Trophoblast cell (in vitro differentiated cells and primary cell): ENCODE data around the gene MSH2.
"Not testable (repeated sequence)": the region's sequence is repeated elsewhere in the genome, so short reads cannot be mapped to it uniquely, and the experiment has no call there.

Experiments used
- DNase-seq, 2 donors: peaks; one replicate each; pipeline ENCODE4 v3.0.0-alpha.2; 2016
- H2AFZ ChIP-seq: 2 replicates; pipeline ENCODE4 v1.6.1; 2013; ENCODE audit warnings: low read length, moderate library complexity, mild to moderate bottlenecking; ENCODE audit not compliant: insufficient read depth, poor library complexity
- H2AK5ac ChIP-seq: 2 replicates; pipeline ENCODE4 v1.6.1; 2013; ENCODE audit warnings: mild to moderate bottlenecking, low read length
- H2BK120ac ChIP-seq: 2 replicates; pipeline ENCODE4 v1.6.1; 2013; ENCODE audit warnings: low read length, mild to moderate bottlenecking, moderate library complexity; ENCODE audit not compliant: insufficient read depth, poor library complexity
- H2BK12ac ChIP-seq: 2 replicates; pipeline ENCODE4 v1.6.1; 2013; ENCODE audit warnings: mild to moderate bottlenecking, low read length, moderate library complexity
- H2BK5ac ChIP-seq: 2 replicates; pipeline ENCODE4 v1.6.1; 2013; ENCODE audit warnings: low read length, low read depth, moderate library complexity, mild to moderate bottlenecking; ENCODE audit not compliant: poor library complexity
- H3K14ac ChIP-seq: 2 replicates; pipeline ENCODE4 v1.6.1; 2013; ENCODE audit warnings: mild to moderate bottlenecking, low read length
- H3K18ac ChIP-seq: 2 replicates; pipeline ENCODE4 v1.6.1; 2013; ENCODE audit warnings: mild to moderate bottlenecking, low read length
- H3K23ac ChIP-seq: 2 replicates; pipeline ENCODE4 v1.6.1; 2013; ENCODE audit warnings: low read length
- H3K27ac ChIP-seq: 2 replicates; pipeline ENCODE4 v1.5.1; 2013; ENCODE audit warnings: low read depth, mild to moderate bottlenecking, inconsistent platforms, low read length, moderate library complexity
- H3K27me3 ChIP-seq: 2 replicates; pipeline ENCODE4 v1.6.1; 2013; ENCODE audit warnings: inconsistent platforms, mild to moderate bottlenecking, low read length, moderate library complexity; ENCODE audit not compliant: insufficient read depth
- H3K36me3 ChIP-seq, 2 experiments: 1 replicate in 1 of 2; 2 replicates in 1 of 2; pipeline ENCODE4 v1.6.1; 2013; ENCODE audit warnings: low read length in 2 of 2, mild to moderate bottlenecking in 2 of 2, moderate library complexity in 1 of 2; ENCODE audit not compliant: insufficient read depth in 2 of 2, control insufficient read depth in 1 of 2
- H3K4ac ChIP-seq: 2 replicates; pipeline ENCODE4 v1.6.1; 2013; ENCODE audit warnings: low read depth, mild to moderate bottlenecking, low read length, moderate library complexity
- H3K4me1 ChIP-seq, 2 experiments: 1 replicate in 1 of 2; 2 replicates in 1 of 2; pipeline ENCODE4 v1.6.1; 2013; ENCODE audit warnings: low read length in 2 of 2, mild to moderate bottlenecking in 2 of 2, moderate library complexity in 1 of 2; ENCODE audit not compliant: insufficient read depth in 2 of 2, control insufficient read depth in 1 of 2
- H3K4me2 ChIP-seq: 2 replicates; pipeline ENCODE4 v1.6.1; 2013; ENCODE audit warnings: inconsistent platforms, mild to moderate bottlenecking, low read length, moderate library complexity
- H3K4me3 ChIP-seq: 2 replicates; pipeline ENCODE4 v1.5.1; 2013; ENCODE audit warnings: mild to moderate bottlenecking, low read depth, low read length, inconsistent platforms
- H3K79me1 ChIP-seq: one replicate; pipeline ENCODE4 v1.6.1; 2013; ENCODE audit warnings: low read length
- H3K79me2 ChIP-seq: 2 replicates; pipeline ENCODE4 v1.6.1; 2013; ENCODE audit warnings: low read length, mild to moderate bottlenecking; ENCODE audit not compliant: control insufficient read depth, insufficient read depth, poor library complexity
- H3K9ac ChIP-seq: 2 replicates; pipeline ENCODE4 v1.6.1; 2013; ENCODE audit warnings: mild to moderate bottlenecking, low read length
- H3K9me3 ChIP-seq: 2 replicates; pipeline ENCODE4 v1.6.1; 2013; ENCODE audit warnings: low read depth, mild to moderate bottlenecking, control low read depth, inconsistent platforms, low read length; ENCODE audit not compliant: insufficient read depth
- H4K12ac ChIP-seq: 2 replicates; pipeline ENCODE4 v1.6.1; 2013; ENCODE audit warnings: low read depth, mild to moderate bottlenecking, low read length, moderate library complexity
- H4K8ac ChIP-seq: 2 replicates; pipeline ENCODE4 v1.6.1; 2013; ENCODE audit warnings: low read depth, mild to moderate bottlenecking, low read length, moderate library complexity
- H4K91ac ChIP-seq: one replicate; pipeline ENCODE4 v1.6.1; 2013; ENCODE audit warnings: low read depth, mild to moderate bottlenecking, low read length, moderate library complexity
- WGBS: extraction: QIAGEN DNeasy Blood & Tissue Kit; methylation state at CpG from one replicate; pipeline ENCODE4 v1.1.7; 2013; ENCODE audit warnings: missing lambda C conversion rate; ENCODE audit not compliant: insufficient read length, insufficient coverage; ENCODE audit errors: extremely low coverage; 5-methylcytosine and 5-hydroxymethylcytosine counted together

The MSH2 gene

GRCh38 chr2:47499621-47500309 lies 96.8 kb downstream of the MSH2 start:
- no peak overlapping the region for H4K8ac ChIP-seq
- H3K18ac ChIP-seq: no peak overlapping the region
- H2BK12ac ChIP-seq: no peak overlapping the region
- H3K79me1 ChIP-seq: no peaks in the 10 kb centered on the region
- no peaks in the 10 kb centered on the region for H3K36me3 ChIP-seq
- H2AFZ ChIP-seq: no peak overlapping the region
- H3K9me3 ChIP-seq: peaks cover 35% of the 10 kb centered on the region
- no peak overlapping the region for H3K4ac ChIP-seq
- DNase-seq: no peak
- H3K27me3 ChIP-seq: no peaks in the 10 kb centered on the region
- H3K14ac ChIP-seq: no peak overlapping the region
- H3K4me2 ChIP-seq: no peak overlapping the region
- H3K9ac ChIP-seq: no peak overlapping the region
- no peak overlapping the region for H4K12ac ChIP-seq
- no peak overlapping the region for H2AK5ac ChIP-seq
- H2BK5ac ChIP-seq: no peak overlapping the region
- H3K27ac ChIP-seq: no peak overlapping the region
- no peak overlapping the region for H3K4me3 ChIP-seq
- no CpG with 5 or more reads among the region's 7 CpGs for WGBS
- no peak overlapping the region for H3K23ac ChIP-seq
- H3K79me2 ChIP-seq: no peaks in the 10 kb centered on the region
- no peak overlapping the region for H2BK120ac ChIP-seq
- no peaks in the 10 kb centered on the region for H3K4me1 ChIP-seq
- no peak overlapping the region for H4K91ac ChIP-seq

- no peak overlapping the region for H3K14ac ChIP-seq
Observed at GRCh38 chr2:47501374-47502200, 98.6 kb downstream of the MSH2 start.

DNA sequence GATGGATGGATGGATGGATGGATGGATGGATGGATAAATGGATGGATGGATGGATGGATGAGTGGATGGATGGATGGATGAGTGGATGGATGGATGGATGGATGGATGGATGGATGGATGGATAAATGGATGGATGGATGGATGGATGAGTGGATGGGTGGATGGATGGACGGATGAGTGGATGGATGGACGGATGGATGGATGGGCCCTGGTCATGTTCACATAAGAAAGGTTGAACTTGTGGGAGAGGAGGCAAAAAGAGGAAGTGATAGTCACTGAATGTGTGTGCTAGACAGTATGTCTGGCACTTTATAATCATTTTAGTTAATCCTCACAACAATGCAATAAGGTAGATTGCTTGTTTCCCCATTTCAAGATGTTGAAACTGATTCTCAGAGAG lies 99.5 kb downstream of the MSH2 start:
- H3K18ac ChIP-seq: not testable (repeated sequence)

More at GRCh38 chr2:47501374-47502200, 98.6 kb downstream of the MSH2 start:
- Histone ChIP-seq H2BK120ac (no peak overlapping the region), H4K12ac (no peak overlapping the region), H2AFZ (no peak overlapping the region), H3K4ac (no peak overlapping the region), H2AK5ac (no peak overlapping the region), H4K91ac (no peak overlapping the region), H3K79me2 (no peaks in the 10 kb centered on the region), H2BK5ac (no peak overlapping the region), H3K9ac (no peak overlapping the region), H4K8ac (no peak overlapping the region), H3K27ac (no peak overlapping the region), H2BK12ac (no peak overlapping the region), H3K4me3 (no peak overlapping the region), H3K18ac (no peak overlapping the region), H3K36me3 (no peaks in the 10 kb centered on the region), H3K4me1 (no peaks in the 10 kb centered on the region), H3K79me1 (no peaks in the 10 kb centered on the region), H3K4me2 (no peak overlapping the region), H3K9me3 (peaks cover 33% of the 10 kb centered on the region), H3K27me3 (no peaks in the 10 kb centered on the region), H3K23ac (no peak overlapping the region)
- WGBS: no CpG with 5 or more reads among the region's 3 CpGs
- no peak for DNase-seq

GRCh38 chr2:47503481-47504070 lies 100.6 kb downstream of the MSH2 start:
- Histone ChIP-seq H3K79me1 (no peaks in the 10 kb centered on the region), H3K4me1 (no peaks in the 10 kb centered on the region), H4K8ac (no peak overlapping the region), H2AK5ac (no peak overlapping the region), H3K4ac (no peak overlapping the region), H3K9ac (no peak overlapping the region), H3K4me3 (no peak overlapping the region), H3K4me2 (no peak overlapping the region), H3K27me3 (no peaks in the 10 kb centered on the region), H3K23ac (no peak overlapping the region), H4K91ac (no peak overlapping the region), H2AFZ (no peak overlapping the region), H4K12ac (no peak overlapping the region), H2BK120ac (no peak overlapping the region), H3K36me3 (no peaks in the 10 kb centered on the region), H3K27ac (no peak overlapping the region), H2BK12ac (no peak overlapping the region), H3K14ac (no peak overlapping the region), H3K9me3 (peaks cover 31% of the 10 kb centered on the region), H3K18ac (no peak overlapping the region), H2BK5ac (no peak overlapping the region), H3K79me2 (no peaks in the 10 kb centered on the region)
- no CpG with 5 or more reads among the region's 8 CpGs for WGBS
- DNase-seq: no peak

More for the DNA sequence above, 99.5 kb downstream of the MSH2 start:
- no CpG with 5 or more reads among the region's 2 CpGs for WGBS
- H3K36me3 ChIP-seq, H2BK12ac ChIP-seq, DNase-seq, H2BK120ac ChIP-seq, H3K79me1 ChIP-seq, H4K12ac ChIP-seq, H2AK5ac ChIP-seq, H2AFZ ChIP-seq, H3K79me2 ChIP-seq, H4K91ac ChIP-seq, H3K27me3 ChIP-seq, H3K9ac ChIP-seq, H3K14ac ChIP-seq, H3K4me1 ChIP-seq, H3K4ac ChIP-seq, H3K4me2 ChIP-seq, H3K27ac ChIP-seq, H2BK5ac ChIP-seq, H3K4me3 ChIP-seq, H4K8ac ChIP-seq, H3K23ac ChIP-seq: not testable (repeated sequence)
- H3K9me3 ChIP-seq: peaks cover 33% of the 10 kb centered on the region
